HepG2 (cell line): ENCODE data around the gene CUL7. TPM values are rescaled to one million over a fixed set of nuclear protein-coding genes. Genes with fewer than 3 reads are reported as not detected.
A peak's percentile ranks its signal among the peaks of the same experiment; 100 is the strongest.

Experiments used
- AGO2 ChIP-seq: fragments of 200-400 bp; formaldehyde crosslinking; optimal IDR thresholded peaks from 2 replicates; pipeline ENCODE3; 2017; ENCODE audit warnings: mild to moderate bottlenecking, low read depth, low read length, moderate library complexity
- HMG20A ChIP-seq: IDR thresholded peaks from 2 replicates; pipeline ENCODE4 v1.6.1; 2016; ENCODE audit warnings: borderline replicate concordance
- PLRG1 ChIP-seq: fragments of 450-650 bp; conservative IDR thresholded peaks from 2 replicates; pipeline ENCODE4 v1.6.1; 2016
- SIX4 ChIP-seq: sonication (generic); formaldehyde crosslinking; IDR thresholded peaks from 2 replicates; pipeline ENCODE4 v1.4.0; 2020; ENCODE audit warnings: missing genetic modification reagents
- ZNF326 ChIP-seq: sonication (generic); formaldehyde crosslinking; IDR thresholded peaks from 2 replicates; pipeline ENCODE4 v1.4.0; 2020; ENCODE audit warnings: missing genetic modification reagents, borderline replicate concordance
- ZNF34 ChIP-seq: sonication (generic); formaldehyde crosslinking; IDR thresholded peaks from 2 replicates; pipeline ENCODE4 v1.4.0; 2020; ENCODE audit warnings: mild to moderate bottlenecking, missing genetic modification reagents, borderline replicate concordance
- ZNF414 ChIP-seq: sonication (generic); formaldehyde crosslinking; IDR thresholded peaks from 2 replicates; pipeline ENCODE4 v1.5.0; 2020; ENCODE audit warnings: missing genetic modification reagents
- ZNF607 ChIP-seq: sonication (generic); formaldehyde crosslinking; IDR thresholded peaks from 2 replicates; pipeline ENCODE4 v1.5.1; 2020; ENCODE audit warnings: missing genetic modification reagents, mild to moderate bottlenecking, borderline replicate concordance
- ZNF704 ChIP-seq: sonication (generic); formaldehyde crosslinking; IDR thresholded peaks from 2 replicates; pipeline ENCODE4 v1.8.1; 2023; ENCODE audit warnings: mild to moderate bottlenecking, inconsistent platforms, moderate library complexity, missing genetic modification reagents, borderline replicate concordance
- ZNF747 ChIP-seq: sonication (generic); formaldehyde crosslinking; IDR thresholded peaks from 2 replicates; pipeline ENCODE4 v1.8.1; 2023; ENCODE audit warnings: missing genetic modification reagents, mild to moderate bottlenecking, borderline replicate concordance
- ZSCAN31 ChIP-seq: sonication (generic); formaldehyde crosslinking; IDR thresholded peaks from 2 replicates; pipeline ENCODE4 v1.5.0; 2020; ENCODE audit warnings: low read depth, mild to moderate bottlenecking, missing genetic modification reagents
- polyA plus RNA-seq, 8 experiments: library from polyadenylated mRNA; depleted of rRNA in 3 of 8; stranded (reverse) in 7 of 8; unstranded in 1 of 8; fragments of >200 nt; fragmentation: Illumina TruSeq in 4 of 8; extraction: Trizol in 4 of 8; gene quantifications; 2 replicates each; pipeline versions ENCODE4 v1.2.1 to v1.2.3, GENCODE V29; 2011 to 2016; ENCODE audit warnings: low read depth in 4 of 8, missing spikeins in 1 of 8, mixed read lengths in 1 of 8; ENCODE audit not compliant: insufficient read depth in 1 of 8
- total RNA-seq, 5 experiments: library from RNA; depleted of rRNA; stranded (reverse); fragments of >200 nt; fragmentation: Illumina TruSeq; extraction: Trizol; gene quantifications; 2 replicates each; pipeline ENCODE4 v1.2.3, GENCODE V29; 2016; ENCODE audit warnings: low read depth in 1 of 5
- TF ChIP-seq, protein P1 (sequence below): sonication (generic); formaldehyde crosslinking; IDR thresholded peaks from 2 replicates; pipeline ENCODE4 v1.9.0; 2021; ENCODE audit warnings: missing genetic modification reagents, borderline replicate concordance
- TF ChIP-seq, protein P2 (sequence below): sonication (generic); formaldehyde crosslinking; IDR thresholded peaks from 2 replicates; pipeline ENCODE4 v1.8.1; 2023; ENCODE audit warnings: missing genetic modification reagents, inconsistent platforms, borderline replicate concordance
- TF ChIP-seq, protein P3 (sequence below): sonication (generic); IDR thresholded peaks from 2 replicates; pipeline ENCODE4 v1.6.1; 2016; ENCODE audit warnings: low read depth, borderline replicate concordance
- TF ChIP-seq, protein P4 (sequence below): IDR thresholded peaks from 2 replicates; pipeline ENCODE4 v1.6.1; 2016; ENCODE audit warnings: low read depth
- TF ChIP-seq, protein P5 (sequence below): sonication (generic); formaldehyde crosslinking; IDR thresholded peaks from 2 replicates; pipeline ENCODE4 v1.5.1; 2020; ENCODE audit warnings: mild to moderate bottlenecking, missing genetic modification reagents, moderate library complexity

The CUL7 gene
- total and polyA plus RNA-seq, 2 of the 13 experiments (the other 11 are each of a cell fraction or from before 2014, with no cell fraction given) = 32.0 to 60.7 TPM

- TF ChIP-seq, protein P1, sequence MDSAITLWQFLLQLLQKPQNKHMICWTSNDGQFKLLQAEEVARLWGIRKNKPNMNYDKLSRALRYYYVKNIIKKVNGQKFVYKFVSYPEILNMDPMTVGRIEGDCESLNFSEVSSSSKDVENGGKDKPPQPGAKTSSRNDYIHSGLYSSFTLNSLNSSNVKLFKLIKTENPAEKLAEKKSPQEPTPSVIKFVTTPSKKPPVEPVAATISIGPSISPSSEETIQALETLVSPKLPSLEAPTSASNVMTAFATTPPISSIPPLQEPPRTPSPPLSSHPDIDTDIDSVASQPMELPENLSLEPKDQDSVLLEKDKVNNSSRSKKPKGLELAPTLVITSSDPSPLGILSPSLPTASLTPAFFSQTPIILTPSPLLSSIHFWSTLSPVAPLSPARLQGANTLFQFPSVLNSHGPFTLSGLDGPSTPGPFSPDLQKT = no peak
- TF ChIP-seq, protein P2, sequence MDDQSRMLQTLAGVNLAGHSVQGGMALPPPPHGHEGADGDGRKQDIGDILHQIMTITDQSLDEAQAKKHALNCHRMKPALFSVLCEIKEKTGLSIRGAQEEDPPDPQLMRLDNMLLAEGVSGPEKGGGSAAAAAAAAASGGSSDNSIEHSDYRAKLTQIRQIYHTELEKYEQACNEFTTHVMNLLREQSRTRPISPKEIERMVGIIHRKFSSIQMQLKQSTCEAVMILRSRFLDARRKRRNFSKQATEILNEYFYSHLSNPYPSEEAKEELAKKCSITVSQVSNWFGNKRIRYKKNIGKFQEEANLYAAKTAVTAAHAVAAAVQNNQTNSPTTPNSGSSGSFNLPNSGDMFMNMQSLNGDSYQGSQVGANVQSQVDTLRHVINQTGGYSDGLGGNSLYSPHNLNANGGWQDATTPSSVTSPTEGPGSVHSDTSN (CRISPR knock-in tag) = no peak
- TF ChIP-seq ZNF747 (no peak), PLRG1 (no peak), HMG20A (CRISPR knock-in tag) (peak; percentile 77), ZNF34 (peak; percentile 32; the same call in 1 of the 2 replicates), ZNF414 (CRISPR knock-in tag) (peak; percentile 77; the same call in 1 of the 2 replicates), ZSCAN31 (CRISPR knock-in tag) (peak; percentile 89), SIX4 (CRISPR knock-in tag) (peak; percentile 26; the same call in 1 of the 2 replicates), ZNF326 (CRISPR knock-in tag) (no peak), AGO2 (no peak), ZNF704 (CRISPR knock-in tag) (0 out of 2 replicates have a peak, but pooled peaks have one; percentile 63), ZNF607 (no peak)
- TF ChIP-seq, protein P3, sequence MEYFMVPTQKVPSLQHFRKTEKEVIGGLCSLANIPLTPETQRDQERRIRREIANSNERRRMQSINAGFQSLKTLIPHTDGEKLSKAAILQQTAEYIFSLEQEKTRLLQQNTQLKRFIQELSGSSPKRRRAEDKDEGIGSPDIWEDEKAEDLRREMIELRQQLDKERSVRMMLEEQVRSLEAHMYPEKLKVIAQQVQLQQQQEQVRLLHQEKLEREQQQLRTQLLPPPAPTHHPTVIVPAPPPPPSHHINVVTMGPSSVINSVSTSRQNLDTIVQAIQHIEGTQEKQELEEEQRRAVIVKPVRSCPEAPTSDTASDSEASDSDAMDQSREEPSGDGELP = peak; percentile 47; the same call in 1 of the 2 replicates
- TF ChIP-seq, protein P4, sequence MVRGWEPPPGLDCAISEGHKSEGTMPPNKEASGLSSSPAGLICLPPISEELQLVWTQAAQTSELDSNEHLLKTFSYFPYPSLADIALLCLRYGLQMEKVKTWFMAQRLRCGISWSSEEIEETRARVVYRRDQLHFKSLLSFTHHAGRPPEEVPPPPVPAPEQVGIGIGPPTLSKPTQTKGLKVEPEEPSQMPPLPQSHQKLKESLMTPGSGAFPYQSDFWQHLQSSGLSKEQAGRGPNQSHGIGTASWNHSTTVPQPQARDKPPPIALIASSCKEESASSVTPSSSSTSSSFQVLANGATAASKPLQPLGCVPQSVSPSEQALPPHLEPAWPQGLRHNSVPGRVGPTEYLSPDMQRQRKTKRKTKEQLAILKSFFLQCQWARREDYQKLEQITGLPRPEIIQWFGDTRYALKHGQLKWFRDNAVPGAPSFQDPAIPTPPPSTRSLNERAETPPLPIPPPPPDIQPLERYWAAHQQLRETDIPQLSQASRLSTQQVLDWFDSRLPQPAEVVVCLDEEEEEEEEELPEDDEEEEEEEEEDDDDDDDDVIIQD (CRISPR knock-in tag) = peak; percentile 36; the same call in 1 of the 2 replicates
- TF ChIP-seq, protein P5, sequence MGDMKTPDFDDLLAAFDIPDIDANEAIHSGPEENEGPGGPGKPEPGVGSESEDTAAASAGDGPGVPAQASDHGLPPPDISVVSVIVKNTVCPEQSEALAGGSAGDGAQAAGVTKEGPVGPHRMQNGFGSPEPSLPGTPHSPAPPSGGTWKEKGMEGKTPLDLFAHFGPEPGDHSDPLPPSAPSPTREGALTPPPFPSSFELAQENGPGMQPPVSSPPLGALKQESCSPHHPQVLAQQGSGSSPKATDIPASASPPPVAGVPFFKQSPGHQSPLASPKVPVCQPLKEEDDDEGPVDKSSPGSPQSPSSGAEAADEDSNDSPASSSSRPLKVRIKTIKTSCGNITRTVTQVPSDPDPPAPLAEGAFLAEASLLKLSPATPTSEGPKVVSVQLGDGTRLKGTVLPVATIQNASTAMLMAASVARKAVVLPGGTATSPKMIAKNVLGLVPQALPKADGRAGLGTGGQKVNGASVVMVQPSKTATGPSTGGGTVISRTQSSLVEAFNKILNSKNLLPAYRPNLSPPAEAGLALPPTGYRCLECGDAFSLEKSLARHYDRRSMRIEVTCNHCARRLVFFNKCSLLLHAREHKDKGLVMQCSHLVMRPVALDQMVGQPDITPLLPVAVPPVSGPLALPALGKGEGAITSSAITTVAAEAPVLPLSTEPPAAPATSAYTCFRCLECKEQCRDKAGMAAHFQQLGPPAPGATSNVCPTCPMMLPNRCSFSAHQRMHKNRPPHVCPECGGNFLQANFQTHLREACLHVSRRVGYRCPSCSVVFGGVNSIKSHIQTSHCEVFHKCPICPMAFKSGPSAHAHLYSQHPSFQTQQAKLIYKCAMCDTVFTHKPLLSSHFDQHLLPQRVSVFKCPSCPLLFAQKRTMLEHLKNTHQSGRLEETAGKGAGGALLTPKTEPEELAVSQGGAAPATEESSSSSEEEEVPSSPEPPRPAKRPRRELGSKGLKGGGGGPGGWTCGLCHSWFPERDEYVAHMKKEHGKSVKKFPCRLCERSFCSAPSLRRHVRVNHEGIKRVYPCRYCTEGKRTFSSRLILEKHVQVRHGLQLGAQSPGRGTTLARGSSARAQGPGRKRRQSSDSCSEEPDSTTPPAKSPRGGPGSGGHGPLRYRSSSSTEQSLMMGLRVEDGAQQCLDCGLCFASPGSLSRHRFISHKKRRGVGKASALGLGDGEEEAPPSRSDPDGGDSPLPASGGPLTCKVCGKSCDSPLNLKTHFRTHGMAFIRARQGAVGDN (CRISPR knock-in tag) = peak; percentile 87
Measured at GRCh38 chr6:43089874-43090558, 36.4 kb upstream of the CUL7 start (continued).
